Measurements from ENCODE around the gene LRRC3.
"Not testable (repeated sequence)": the region's sequence is repeated elsewhere in the genome, so short reads cannot be mapped to it uniquely, and the experiment has no call there.

The LRRC3 gene

DNA sequence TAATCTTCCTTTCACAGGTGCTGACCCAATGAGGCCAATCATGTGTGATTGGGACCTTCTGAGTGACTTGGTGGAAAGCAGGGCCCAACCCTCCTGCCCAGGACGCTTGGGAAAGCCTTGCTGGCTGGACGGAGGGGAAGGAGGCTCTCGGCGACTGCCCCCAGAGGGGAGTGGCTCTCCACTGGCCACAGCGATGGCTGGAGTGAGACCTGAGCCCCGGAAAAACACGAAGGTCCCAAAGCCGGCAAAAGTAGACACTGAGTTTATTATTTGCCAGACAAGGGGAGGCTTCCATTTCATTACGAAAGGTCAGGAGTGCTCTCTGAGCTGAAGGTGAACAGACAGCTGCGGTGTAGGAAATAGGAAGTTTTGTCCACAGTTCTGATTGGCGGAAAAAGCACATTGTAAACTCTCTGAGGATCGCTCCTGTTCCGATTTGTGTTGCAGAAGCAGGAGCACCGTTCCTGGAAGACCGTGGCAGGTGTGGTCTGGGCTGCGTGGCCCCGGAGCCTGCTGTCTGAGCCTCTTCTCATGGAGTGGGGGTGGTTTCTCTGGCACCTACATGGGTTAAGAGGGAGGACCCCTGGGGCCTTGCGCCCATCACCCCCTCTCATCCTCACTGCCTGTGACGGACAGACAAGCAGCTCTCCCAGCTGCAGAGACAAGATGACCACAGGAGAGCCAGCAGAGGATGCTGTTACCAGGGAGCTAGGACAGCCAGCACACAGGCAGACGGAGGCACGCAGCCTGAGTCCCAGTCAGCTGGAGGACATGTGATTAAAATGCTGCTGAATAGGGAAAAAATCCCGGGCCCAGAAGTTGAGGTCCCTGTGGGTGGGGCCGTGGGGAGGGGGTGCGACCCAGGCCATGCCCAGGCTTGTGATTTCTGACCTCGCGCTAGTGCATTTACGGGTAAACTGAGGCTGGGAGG lies 43.2 kb downstream of the LRRC3 start:
- DNase-seq = no peak

DNA sequence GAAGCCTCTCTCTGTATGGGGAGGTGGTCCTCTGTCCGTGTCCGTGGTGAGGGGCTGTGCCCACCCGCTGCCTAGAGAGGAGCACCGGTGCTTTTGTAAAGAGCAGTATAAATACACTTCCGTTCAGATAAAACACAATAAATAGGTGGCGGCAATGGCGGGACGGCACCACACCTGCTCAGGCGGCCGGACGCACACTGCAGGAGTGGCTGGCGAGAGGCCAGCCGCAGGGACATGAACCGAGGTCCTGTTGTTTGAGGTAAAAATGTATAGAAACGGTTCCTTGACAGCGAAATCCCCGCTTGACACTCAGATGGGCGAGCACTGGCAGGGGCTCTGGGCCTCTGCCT lies 43.9 kb downstream of the LRRC3 start:
- DNase-seq = no peak

DNA sequence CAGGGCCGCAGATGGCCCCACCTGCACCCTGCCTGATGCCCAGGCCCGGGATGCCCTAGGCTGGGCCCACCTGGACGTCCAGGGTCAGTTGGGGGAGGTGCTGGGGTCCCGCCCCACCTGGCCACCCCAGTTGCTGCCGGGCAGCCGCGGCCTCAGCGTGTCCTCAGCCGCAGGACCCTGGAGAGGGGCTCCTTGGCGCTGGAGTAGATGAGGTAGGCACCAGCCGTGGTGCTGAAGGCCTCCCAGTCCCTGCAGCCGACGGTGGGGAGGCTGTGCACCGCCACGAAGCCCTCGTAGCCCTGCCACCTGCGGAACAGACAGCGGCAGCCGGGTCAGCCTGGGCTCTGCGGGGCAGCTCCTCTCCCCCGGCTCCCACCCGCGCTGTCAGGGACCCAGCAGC lies 44.3 kb downstream of the LRRC3 start:
- DNase-seq = no peak

DNA sequence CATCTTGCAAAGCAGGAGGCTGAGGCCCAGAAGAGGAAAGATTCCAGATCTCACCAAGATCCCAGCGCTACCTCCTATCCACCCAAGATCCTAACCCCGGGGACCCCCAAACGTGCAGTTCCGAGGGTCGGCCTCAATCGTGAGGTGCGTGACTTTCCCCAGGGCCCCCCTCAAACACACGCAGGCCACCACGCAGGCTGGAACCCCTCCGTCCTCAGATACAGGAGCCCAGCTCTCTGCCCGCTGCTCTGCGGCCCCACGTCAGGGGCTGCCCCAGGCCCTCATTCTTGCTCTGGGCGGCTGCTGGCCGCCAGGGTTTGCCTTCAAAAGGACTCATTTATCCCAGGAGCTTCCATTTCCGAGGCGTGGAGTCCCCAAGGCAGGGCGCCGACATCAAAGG lies 44.8 kb downstream of the LRRC3 start:
- DNase-seq = no peak

DNA sequence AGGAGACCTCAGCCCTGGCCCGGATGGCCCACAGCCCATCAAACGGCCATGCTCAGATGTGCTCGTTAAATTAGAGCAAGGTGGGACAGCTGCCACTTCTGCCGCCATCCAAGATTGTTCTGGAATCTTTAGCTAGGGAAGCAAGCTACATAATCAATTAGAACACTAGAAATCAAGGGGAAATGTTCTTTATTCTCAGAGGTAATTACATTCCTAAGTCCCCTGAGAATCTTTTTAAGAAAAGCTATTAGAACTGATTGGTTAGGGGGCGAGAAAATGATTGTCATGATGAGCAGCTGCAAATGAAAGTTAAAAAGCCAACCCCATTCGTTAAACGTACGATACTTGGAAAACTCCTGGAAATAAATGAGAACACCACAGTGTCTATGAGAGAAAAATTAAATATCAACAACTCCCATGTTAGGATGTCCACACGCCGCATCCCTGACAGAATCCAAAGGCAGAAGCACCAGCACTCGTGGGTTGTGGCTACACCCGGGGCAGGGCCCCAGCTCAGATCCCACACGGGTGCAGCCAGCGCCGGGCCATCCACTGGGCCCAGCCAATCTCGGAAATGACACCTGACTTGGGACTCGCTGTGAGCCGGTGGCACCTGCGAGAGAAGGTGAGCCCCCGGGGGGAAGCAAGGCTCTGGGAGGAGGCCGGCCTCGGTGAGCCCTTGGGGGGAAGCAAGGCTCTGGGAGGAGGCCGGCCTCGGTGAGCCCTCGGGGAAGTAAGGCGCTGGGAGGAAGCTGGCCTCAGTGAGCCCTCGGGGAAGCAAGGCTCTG lies 47.1 kb downstream of the LRRC3 start:
- DNase-seq = no peak

DNA sequence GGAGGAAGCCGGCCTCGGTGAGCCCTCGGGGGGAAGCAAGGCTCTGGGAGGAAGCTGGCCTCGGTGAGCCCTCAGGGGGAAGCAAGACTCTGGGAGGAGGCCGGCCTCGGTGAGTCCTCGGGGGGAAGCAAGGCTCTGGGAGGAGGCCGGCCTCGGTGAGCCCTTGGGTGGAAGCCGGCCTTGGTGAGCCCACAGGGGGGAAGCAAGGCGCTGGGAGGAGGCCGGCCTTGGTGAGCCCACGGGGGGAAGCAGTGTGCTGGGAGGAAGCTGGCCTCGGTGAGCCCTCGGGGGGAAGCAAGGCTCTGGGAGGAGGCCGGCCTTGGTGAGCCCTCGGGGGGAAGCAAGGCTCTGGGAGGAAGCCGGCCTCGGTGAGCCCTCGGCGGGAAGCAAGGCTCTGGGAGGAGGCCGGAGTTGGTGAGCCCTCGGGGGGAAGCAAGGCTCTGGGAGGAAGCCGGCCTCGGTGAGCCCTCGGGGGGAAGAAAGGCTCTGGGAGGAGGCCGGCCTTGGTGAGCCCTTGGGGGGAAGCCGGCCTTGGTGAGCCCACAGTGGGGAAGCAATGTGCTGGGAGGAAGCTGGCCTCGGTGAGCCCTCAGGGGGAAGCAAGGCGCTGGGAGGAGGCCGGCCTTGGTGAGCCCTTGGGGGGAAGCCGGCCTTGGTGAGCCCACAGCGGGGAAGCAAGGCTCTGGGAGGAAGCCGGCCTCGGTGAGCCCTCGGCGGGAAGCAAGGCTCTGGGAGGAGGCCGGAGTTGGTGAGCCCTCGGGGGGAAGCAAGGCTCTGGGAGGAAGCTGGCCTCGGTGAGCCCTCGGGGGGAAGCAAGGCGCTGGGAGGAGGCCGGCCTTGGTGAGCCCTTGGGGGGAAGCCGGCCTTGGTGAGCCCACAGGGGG lies 47.9 kb downstream of the LRRC3 start:
- DNase-seq = not testable (repeated sequence)

DNA sequence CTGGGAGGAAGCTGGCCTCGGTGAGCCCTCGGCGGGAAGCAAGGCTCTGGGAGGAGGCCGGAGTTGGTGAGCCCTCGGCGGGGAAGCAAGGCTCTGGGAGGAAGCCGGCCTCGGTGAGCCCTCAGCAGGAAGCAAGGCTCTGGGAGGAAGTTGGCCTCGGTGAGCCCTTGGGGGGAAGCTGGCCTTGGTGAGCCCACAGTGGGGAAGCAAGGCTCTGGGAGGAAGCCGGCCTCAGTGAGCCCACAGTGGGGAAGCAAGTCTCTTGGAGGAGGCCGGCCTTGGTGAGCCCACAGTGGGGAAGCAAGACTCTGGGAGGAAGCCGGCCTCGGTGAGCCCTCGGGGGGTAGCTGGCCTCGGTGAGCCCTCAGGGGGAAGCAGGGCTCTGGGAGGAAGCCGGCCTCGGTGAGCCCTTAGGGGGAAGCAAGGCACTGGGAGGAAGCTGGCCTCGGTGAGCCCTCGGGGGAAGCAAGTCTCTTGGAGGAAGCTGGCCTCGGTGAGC lies 48.6 kb downstream of the LRRC3 start:
- no peak for DNase-seq

DNA sequence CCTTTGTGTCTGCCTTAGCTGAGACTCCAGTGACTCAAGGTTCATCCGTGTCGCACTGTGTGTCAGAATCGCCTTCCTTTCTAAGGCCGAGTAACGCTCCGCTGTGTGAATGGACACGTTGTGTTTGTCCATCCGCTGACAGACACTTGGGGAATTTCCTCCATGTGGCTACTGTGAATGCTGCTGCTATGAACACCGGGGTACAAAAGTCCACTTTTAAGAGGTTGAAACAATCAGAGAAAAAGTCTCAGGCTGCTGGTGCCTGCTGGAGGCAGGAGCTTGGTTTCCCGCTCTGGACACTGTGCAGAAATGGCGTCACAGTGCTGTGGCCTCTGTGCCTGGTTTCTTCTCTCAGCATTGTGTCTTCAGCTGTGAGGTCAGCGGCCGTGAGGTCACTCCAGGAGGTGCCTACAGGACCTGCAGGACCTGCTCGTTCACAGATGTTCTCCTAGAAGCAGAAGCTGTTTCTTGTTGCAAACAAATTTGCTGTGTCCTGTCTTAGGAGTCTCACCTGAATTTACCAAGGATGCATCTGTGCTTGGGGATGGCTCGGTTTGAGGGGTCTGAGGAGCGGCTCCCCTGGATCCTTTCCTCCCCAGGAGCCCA lies 50.5 kb downstream of the LRRC3 start:
- DNase-seq = no peak

DNA sequence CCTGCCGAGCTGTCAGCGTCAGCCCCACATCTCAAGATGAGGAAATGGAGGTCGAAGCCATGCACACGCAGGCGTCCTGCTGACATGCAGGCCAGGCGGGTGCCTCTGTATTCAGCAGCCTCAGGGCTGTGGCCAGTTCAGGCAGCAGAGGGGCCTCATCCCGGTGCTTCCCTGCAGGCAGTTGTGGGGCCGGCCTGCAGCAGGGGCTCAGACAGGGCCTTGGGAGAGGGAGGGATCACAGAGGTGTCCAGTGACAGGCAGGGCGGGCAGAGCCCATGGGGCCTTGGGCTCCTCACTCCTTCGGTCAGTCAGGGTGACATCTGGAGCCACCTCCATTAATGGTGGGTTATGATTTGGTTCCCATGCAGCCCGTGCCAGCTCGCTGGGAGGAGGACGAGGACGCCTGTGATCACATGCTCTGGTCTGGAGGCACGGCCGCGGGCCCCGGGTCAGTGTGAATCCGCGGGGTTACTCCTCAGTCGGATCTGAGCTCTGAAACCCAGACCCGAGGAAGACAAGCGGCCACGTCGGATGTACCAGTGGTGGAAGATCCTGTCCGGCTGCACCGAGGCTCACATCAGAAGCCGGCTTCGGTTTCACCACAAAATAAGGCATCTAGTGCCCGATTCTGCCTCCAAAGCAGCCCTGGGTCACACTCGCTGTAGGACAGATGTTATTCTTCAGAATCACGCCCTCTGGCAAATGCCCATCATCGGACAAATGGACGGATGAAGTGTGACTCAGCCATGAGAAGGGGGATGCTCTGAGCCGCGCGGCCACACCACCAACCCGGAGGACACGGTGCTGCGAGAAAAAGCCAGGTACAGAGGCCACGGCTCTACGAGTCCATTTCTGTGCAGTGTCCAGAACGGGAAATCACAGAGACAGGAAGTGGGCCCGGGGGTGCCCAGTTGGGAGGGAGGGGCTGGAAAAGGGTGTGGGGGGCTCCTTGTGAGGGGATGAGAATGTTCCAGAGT lies 51.3 kb downstream of the LRRC3 start:
- no peak for DNase-seq

DNA sequence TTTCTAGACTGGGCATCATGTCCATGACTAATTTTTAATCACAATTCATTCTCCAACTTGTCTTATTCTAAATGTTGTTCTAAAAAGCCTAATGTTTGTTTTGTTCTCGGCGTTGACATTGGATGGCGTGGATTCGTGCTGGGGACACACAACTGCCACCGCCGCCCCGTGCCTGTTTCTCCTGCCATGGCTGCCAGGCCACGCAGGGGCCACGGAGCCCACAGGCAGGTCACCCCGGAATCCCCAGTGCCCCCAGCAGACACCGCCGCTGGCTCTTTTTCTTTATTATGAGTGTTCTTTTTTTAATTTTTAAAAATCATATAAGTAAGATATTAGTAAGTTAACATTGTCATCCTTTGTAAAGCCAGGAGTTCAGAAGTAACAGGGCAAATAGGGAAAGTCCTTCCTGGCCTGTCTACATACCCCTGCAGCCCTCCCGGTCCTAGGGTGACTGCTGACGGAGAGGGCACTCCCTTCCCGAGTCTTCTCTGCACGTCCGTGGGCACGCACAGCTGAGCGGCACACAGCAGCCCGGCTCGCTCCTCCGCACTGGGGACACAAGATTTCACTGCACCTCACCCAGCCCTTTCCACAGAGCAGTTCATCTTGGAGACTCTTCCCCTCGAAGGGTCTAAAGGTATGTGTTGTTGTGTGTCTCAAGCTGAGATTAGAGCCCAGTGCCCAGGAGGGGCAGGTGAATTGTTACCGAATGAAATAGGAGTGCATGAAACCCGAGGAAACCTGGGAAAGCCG lies 52.5 kb downstream of the LRRC3 start:
- DNase-seq = no peak

DNA sequence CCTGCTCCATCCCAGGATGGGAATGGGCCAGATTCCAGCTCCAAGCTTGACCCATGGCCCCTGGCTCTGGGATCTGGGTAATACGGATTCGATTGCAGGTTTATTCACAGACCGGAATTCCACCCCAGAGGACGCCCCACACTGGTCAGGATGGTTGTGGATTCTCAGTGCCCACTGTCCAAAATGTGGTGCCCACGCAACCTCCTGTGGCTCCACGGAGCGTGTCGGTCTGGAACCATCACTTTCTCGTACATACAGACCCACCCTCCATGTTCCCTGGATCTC lies 53.1 kb downstream of the LRRC3 start:
- no peak for DNase-seq

DNA sequence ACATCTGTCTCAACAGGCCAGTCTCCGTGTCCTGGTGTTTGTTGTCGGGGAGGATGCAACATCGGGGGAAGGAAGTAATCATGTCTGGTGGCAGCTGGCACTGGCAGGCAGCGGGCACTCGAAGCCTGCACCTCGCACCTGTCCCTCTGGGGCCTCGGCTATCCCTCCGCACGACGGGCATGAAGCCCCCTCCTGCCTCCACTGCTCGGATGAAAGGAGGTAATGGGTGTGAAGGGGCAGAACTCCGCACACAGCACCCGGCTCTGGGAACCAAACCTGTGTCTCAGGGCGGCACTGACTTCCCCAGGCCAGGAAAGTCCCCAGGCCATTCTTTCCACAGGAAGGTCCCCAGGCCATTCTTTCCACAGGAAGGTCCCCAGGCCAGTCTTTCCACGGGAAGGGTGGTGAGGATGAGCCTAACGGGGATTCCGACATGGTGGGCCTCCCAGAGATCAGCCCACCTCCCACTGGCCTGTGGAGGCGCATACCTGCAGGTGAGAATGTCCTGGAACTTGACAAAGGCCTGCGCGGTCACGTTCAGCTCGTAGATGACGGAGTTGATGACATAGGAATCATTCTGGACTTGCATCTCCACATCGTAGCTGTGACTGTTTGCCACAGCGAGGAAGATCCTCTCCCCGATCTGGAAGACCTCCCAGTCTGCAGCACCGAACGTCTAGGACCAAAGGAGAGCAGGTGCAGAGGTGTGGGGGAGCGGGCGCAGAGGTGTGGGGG lies 53.6 kb downstream of the LRRC3 start:
- DNase-seq = no peak

DNA sequence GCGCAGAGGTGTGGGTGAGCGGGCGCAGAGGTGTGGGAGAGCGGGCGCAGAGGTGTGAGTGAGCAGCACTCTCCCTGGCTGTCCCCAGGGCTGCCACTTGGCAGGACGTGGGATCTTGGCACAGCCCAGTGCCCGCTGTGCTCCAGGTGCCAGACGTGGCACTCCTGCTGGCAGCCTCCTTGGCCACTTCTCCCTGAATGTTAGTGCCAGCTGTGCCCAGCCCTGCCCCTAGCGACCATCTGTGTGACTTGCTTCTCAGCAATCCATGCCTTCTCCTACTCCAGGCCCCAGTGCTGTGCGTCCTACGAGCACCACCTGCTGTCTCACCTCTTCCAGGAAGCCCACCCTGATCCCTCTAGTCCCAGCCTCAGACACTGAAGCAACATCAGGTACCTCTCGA lies 54.2 kb downstream of the LRRC3 start:
- peak; percentile 18 for DNase-seq

DNA sequence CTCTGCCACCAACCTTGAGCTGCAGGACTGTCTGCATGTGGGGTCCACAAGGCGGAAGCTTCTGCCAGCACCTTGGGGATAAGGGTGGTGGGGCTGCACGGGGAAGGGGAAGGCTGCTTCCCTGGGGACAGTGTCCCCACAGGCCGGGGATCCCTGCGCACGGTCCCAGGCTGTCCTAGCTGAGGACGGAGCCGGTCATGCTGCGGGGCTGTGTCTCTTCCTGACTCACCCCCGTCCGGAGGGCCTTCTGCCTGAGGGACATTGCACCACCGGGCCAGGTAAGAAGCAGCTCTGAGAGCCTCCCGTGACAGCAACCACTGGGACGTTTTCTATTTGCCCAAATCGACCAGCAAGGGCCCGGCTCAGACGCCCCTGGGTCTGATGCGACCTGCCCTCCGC lies 54.8 kb downstream of the LRRC3 start:
- no peak for DNase-seq

DNA sequence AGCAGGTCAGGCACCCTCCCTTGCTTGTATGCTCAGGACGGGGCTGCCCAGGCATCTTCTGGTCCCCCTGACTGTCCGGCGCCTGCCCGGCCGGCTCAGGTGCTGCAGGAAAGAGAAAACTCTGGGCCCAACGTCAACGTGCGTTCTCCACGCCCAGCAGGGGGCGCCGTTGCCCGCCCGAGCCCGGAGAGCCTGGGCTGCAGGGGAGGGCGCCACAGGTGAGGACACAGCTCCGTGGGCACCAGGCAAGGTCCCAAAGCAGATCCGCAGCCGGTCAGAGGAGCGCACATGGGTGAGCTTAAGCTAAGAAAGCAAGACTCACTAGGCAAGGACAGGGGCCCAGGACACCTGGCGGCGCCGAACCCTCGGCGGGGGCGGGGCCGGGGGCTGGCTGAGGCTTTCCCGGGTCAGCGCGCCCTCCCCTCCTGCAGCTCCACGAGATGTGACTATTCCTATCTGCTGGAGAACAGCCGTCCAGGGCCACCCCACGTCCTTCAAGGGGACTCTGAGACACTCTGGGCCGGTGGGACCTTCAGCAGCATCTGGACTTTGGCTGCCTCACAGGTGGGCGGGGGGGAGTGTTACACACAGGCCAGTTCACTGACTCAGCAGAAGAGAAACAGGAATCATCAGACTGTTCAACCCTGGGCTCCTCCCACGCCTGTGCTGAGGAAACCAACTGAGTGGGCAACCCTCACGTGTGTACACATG lies 55.4 kb downstream of the LRRC3 start:
- peak; percentile 70 for DNase-seq

DNA sequence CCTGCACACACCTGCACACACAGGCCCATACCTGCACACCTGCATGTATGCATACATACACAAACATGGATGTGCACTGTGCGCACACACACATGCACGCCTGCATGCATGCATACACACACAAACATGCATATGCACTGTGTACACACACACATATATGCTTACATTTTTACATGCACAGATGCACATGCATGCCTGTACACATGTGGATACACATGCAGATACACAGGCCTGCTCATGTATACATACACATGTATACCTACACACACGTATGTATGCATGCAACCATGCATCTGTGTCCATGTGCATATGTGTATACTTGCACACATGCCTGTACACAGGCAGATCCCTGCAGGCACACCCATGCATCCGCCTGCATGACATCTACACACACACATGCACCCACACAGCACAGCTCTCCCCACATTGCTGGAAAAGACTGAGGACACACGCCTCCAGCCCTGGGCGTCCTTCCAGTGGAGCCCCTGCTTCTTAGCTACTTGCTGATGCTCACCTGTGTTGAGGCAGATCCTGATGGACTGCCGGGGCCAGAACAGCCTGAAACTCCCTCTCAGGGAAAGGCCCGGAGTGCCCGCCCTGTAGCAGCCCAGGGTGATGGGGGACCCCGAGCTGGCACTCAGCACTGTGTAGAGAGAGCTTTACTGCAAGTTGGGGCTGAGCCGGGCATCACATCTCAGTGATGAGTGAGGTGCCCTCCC lies 56.1 kb downstream of the LRRC3 start:
- DNase-seq = no peak

Measured in hematopoietic multipotent progenitor cell treated with erythropoietin and hydrocortisone succinate and interleukin-3 and kit ligand, for 6 days (in vitro differentiated cells).